SH-SY5Y (cell line): ENCODE results near the gene MC3R.

Experiments used
- GATA2 ChIP-seq: IDR thresholded peaks from 2 replicates; pipeline ENCODE4 v1.6.1; 2011; ENCODE audit warnings: mild to moderate bottlenecking, low read depth, low read length
- GATA3 ChIP-seq: IDR thresholded peaks from 2 replicates; pipeline ENCODE4 v1.6.1; 2011; ENCODE audit warnings: low read depth, mild to moderate bottlenecking, low read length, moderate library complexity

DNA sequence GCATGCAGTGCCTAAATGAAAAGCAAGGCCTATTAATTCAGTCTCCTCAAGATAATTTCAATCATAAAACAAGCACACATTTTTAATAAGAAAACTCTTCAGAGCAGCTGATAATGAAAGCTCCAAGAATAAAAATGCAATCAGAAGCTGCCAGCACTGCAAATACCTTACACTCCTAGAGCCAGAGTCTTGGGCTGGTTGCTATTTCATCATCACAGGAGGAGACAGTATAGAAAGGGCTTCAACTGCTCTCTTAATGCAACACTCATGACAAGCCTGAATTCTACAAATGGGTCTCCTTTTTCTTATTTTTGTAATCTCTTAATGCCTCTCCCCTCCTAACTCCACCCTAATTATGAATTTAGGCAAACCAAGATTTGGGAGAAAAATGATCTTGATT, 11.2 kb upstream of the MC3R start:
- TF ChIP-seq GATA2 (no peak), GATA3 (no peak)
